ENCODE data around the gene PLEKHF1. TPM values are rescaled to one million over a fixed set of nuclear protein-coding genes. Genes with fewer than 3 reads are reported as not detected.

PLEKHF1 gene
- polyA plus RNA-seq, 3 donors: 0.11 to 0.29 (median 0.26) TPM

GRCh38 chr19:29714371-29714952 is 49.2 kb downstream of the PLEKHF1 start:
- TF ChIP-seq, protein P1, sequence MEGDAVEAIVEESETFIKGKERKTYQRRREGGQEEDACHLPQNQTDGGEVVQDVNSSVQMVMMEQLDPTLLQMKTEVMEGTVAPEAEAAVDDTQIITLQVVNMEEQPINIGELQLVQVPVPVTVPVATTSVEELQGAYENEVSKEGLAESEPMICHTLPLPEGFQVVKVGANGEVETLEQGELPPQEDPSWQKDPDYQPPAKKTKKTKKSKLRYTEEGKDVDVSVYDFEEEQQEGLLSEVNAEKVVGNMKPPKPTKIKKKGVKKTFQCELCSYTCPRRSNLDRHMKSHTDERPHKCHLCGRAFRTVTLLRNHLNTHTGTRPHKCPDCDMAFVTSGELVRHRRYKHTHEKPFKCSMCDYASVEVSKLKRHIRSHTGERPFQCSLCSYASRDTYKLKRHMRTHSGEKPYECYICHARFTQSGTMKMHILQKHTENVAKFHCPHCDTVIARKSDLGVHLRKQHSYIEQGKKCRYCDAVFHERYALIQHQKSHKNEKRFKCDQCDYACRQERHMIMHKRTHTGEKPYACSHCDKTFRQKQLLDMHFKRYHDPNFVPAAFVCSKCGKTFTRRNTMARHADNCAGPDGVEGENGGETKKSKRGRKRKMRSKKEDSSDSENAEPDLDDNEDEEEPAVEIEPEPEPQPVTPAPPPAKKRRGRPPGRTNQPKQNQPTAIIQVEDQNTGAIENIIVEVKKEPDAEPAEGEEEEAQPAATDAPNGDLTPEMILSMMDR (IDR thresholded peaks at IDR 0.05): no peak
- Histone ChIP-seq H3K4me3 (replicated peaks in 1 of 3; ENCODE audit: low read depth in 2 of 3, low read length in 3 of 3) (peak overlapping the region; percentile 81 to 95 (median 87)), H3K4me2 (replicated peaks; ENCODE audit: extremely low read depth, low read length, poor library complexity, severe bottlenecking) (peak overlapping the region; percentile 92), H3K9me3 (replicated peaks in 1 of 2; ENCODE audit: control insufficient read depth in 1 of 2, insufficient read depth in 1 of 2, low read length in 2 of 2) (no peaks in the 10 kb centered on the region), H3K27ac (ENCODE audit: low read depth in 1 of 2, low read length in 2 of 2) (peak overlapping the region in 1 of 2 donors; percentile 93), H3K79me2 (ENCODE audit: insufficient read depth, low read length) (peaks cover 35% of the 10 kb centered on the region), H3K4me1 (ENCODE audit: control insufficient read depth in 1 of 2, insufficient read depth in 2 of 2, low read length in 2 of 2) (peaks cover 16 to 22% of the 10 kb centered on the region in 2 donors), H3K9ac (ENCODE audit: insufficient read depth, low read length, poor library complexity, severe bottlenecking) (peak overlapping the region; percentile 96), H3K27me3 (ENCODE audit: control insufficient read depth in 2 of 2, insufficient read depth in 2 of 2, low read length in 2 of 2) (no peaks in the 10 kb centered on the region), H3K36me3 (replicated peaks in 1 of 2; ENCODE audit: control insufficient read depth in 1 of 2, insufficient read depth in 2 of 2, low read length in 2 of 2) (no peaks in the 10 kb centered on the region), H4K20me1 (ENCODE audit: insufficient read depth, low read length) (peaks cover under 1% of the 10 kb centered on the region), H2AFZ (ENCODE audit: insufficient read depth, low read depth, low read length, poor library complexity, severe bottlenecking) (peak overlapping the region; percentile 97)
- Mint-ChIP-seq H3K27ac (peak overlapping the region in 4 of 7 donors; percentile 58 to 69 (median 62)), H3K4me1 (peaks cover 39% of the 10 kb centered on the region), H3K27me3 (ENCODE audit: low read depth in 3 of 3) (peaks cover 0 to 3% (median 2%) of the 10 kb centered on the region in 3 donors), H3K9me3 (no peaks in the 10 kb centered on the region), H3K4me3 (peak overlapping the region; percentile 67 to 74), H3K36me3 (peaks cover 2 to 6% of the 10 kb centered on the region in 2 donors)
- no peak for DNase-seq
- intact Hi-C loops (cut with micrococcal nuclease): loop anchor here in 1 of 2 donors (2.0 kb wide), 1 partner anchor 104 kb away; no protein-coding TSS in a partner anchor
- WGBS (ENCODE audit: insufficient coverage): 83% methylated on average over 2 of the region's 15 CpGs

DNA sequence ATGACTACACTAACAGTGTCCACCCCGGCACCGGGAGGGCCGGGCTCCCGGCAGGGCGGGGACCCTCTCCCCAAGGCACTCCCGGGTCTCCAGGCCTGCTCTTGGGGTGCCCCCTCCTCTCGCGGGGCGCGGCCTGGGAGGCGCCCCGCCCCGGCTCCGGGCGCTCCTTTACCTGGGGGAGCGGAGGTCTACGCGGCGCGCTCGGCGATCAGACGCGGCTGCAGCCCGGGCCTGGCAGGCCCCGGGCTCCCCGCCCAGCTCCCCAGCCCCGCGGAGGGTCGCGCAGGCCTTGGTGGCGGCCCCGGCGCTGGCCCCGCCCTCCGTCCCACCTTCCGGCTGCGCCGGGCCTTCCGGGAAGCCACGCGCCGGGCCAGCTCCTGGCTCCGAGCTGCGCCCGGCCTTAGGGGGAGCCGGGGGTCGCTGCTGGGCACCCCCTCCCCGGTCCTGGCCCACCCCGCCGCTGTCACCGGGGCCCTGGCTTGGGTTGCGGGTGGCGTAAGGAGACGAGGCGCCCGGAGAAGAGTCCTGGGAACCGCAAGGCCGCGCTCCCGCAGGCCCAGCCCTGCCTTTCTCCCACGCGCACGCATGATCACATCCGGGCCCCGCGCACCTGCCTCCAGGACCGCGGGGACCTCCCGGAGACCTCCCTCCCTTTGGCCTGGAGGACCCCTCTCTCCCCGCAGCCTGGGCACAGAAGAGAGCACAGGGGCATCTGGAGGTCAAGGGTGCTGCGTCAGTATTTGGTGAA is 49.9 kb downstream of the PLEKHF1 start, which contains the start of gene C19orf12:
TSS of gene C19orf12 (minus strand) at position 309 of the 748 bp plus-strand sequence. CDS start 6,848 bp downstream, outside the sequence.
- Mint-ChIP-seq H3K4me1 (peaks cover 37% of the 10 kb centered on the region), H3K9me3 (no peaks in the 10 kb centered on the region), H3K27me3 (ENCODE audit: low read depth in 3 of 3) (peaks cover 0 to 3% (median 2%) of the 10 kb centered on the region in 3 donors), H3K36me3 (peaks cover 2 to 6% of the 10 kb centered on the region in 2 donors), H3K4me3 (peak within 1 kb of the TSS; percentile 82 to 93), H3K27ac (peak within 1 kb of the TSS; percentile 82 to 93 (median 91))
- Histone ChIP-seq H3K27ac (ENCODE audit: low read depth in 1 of 2, low read length in 2 of 2) (peak within 1 kb of the TSS; percentile 65 to 93), H2AFZ (ENCODE audit: insufficient read depth, low read depth, low read length, poor library complexity, severe bottlenecking) (peak within 1 kb of the TSS; percentile 97), H3K4me2 (replicated peaks; ENCODE audit: extremely low read depth, low read length, poor library complexity, severe bottlenecking) (peak within 1 kb of the TSS; percentile 92), H3K4me3 (replicated peaks in 1 of 3; ENCODE audit: low read depth in 2 of 3, low read length in 3 of 3) (peak within 1 kb of the TSS; percentile 81 to 95 (median 87)), H4K20me1 (ENCODE audit: insufficient read depth, low read length) (no peaks in the 10 kb centered on the region), H3K27me3 (ENCODE audit: control insufficient read depth in 2 of 2, insufficient read depth in 2 of 2, low read length in 2 of 2) (no peaks in the 10 kb centered on the region), H3K9me3 (replicated peaks in 1 of 2; ENCODE audit: control insufficient read depth in 1 of 2, insufficient read depth in 1 of 2, low read length in 2 of 2) (no peaks in the 10 kb centered on the region), H3K9ac (ENCODE audit: insufficient read depth, low read length, poor library complexity, severe bottlenecking) (peak within 1 kb of the TSS; percentile 96), H3K36me3 (replicated peaks in 1 of 2; ENCODE audit: control insufficient read depth in 1 of 2, insufficient read depth in 2 of 2, low read length in 2 of 2) (no peaks in the 10 kb centered on the region), H3K79me2 (ENCODE audit: insufficient read depth, low read length) (peaks cover 35% of the 10 kb centered on the region), H3K4me1 (ENCODE audit: control insufficient read depth in 1 of 2, insufficient read depth in 2 of 2, low read length in 2 of 2) (peaks cover 16 to 22% of the 10 kb centered on the region in 2 donors)
- TF ChIP-seq, protein P1 (IDR thresholded peaks at IDR 0.05): no peak
- intact Hi-C loops (cut with micrococcal nuclease): loop anchor here (2.0 to 5.0 kb wide), 2 partner anchors 104 to 108 kb away; partner anchors contain the start of gene POP4 (in 1 of the 2)
- under 1% methylated on average over 70 of the region's 72 CpGs for WGBS (ENCODE audit: insufficient coverage)
- peak in 1 of 3 donors; percentile 32 for DNase-seq
